ENCODE measurements around the gene NPY. TPM values are rescaled to one million over a fixed set of nuclear protein-coding genes. Genes with fewer than 3 reads are reported as not detected.

Gene NPY
- total RNA-seq, 1 experiment from 2014 or later: not detected

- Histone ChIP-seq H3K79me2 (ENCODE audit: insufficient read depth, low read length) (no peaks in the 10 kb centered on the region), H2BK15ac (ENCODE audit: low read depth, low read length) (no peak overlapping the region), H2BK12ac (ENCODE audit: insufficient read length, low read depth, low read length) (no peak overlapping the region), H3K9ac (ENCODE audit: extremely low read depth, insufficient read length, low read length) (no peak overlapping the region), H2AFZ (ENCODE audit: low read length) (no peak overlapping the region), H3T11ph (ENCODE audit: low read length) (no peak overlapping the region), H3K23me2 (ENCODE audit: insufficient read length, low read depth, low read length, poor library complexity, severe bottlenecking) (no peaks in the 10 kb centered on the region), H3K79me1 (ENCODE audit: insufficient read depth, low read depth, low read length, poor library complexity, severe bottlenecking) (no peaks in the 10 kb centered on the region), H2BK5ac (ENCODE audit: insufficient read length, low read length) (no peak overlapping the region), H3K9me3 (ENCODE audit: control insufficient read depth, low read depth, low read length) (no peaks in the 10 kb centered on the region), H3K23ac (ENCODE audit: insufficient read length, low read depth, low read length) (no peak overlapping the region), H4K91ac (ENCODE audit: insufficient read length, low read depth, low read length) (no peak overlapping the region), H3K27ac (ENCODE audit: insufficient read length, low read depth, low read length) (no peak overlapping the region), H3K4me2 (ENCODE audit: insufficient read depth, insufficient read length, low read length) (no peak overlapping the region), H2AK5ac (ENCODE audit: insufficient read length, low read length) (no peak overlapping the region), H3K14ac (ENCODE audit: insufficient read depth, low read length) (no peak overlapping the region), H4K8ac (replicated peaks; ENCODE audit: insufficient read length, low read depth, low read length) (no peak overlapping the region), H3K56ac (ENCODE audit: insufficient read length, low read depth, low read length) (no peak overlapping the region), H3K4ac (ENCODE audit: low read depth, low read length) (no peak overlapping the region), H4K20me1 (ENCODE audit: control insufficient read depth, insufficient read depth, insufficient read length) (no peaks in the 10 kb centered on the region), H3K4me1 (ENCODE audit: insufficient read depth, low read length) (no peaks in the 10 kb centered on the region; the same call in 1 of the 2 replicates), H3K27me3 (ENCODE audit: insufficient read depth, low read length) (no peaks in the 10 kb centered on the region), H3K18ac (ENCODE audit: insufficient read length, low read depth, low read length) (no peak overlapping the region), H2BK120ac (ENCODE audit: low read depth, low read length, poor library complexity, severe bottlenecking) (no peak overlapping the region), H2BK20ac (ENCODE audit: low read depth, low read length, poor library complexity, severe bottlenecking) (no peak overlapping the region), H4K5ac (ENCODE audit: insufficient read length, low read depth, low read length) (no peak overlapping the region)
- no peak overlapping the region for H3K4me3 Mint-ChIP-seq
- H3K4me1 Mint-ChIP-seq: peaks cover 2 to 9% of the 10 kb centered on the region in 2 experiments; a peak in 3 of 4 replicates
- no peaks in the 10 kb centered on the region; the same call in 1 of the 2 replicates for H3K27me3 Mint-ChIP-seq (ENCODE audit: low read depth)
- no peak for DNase-seq
- H3K9me3 Mint-ChIP-seq: no peaks in the 10 kb centered on the region
- WGBS (ENCODE audit: extremely low coverage, insufficient read length, low lambda C conversion rate): no CpG with 5 or more reads among the region's 3 CpGs
- no peak for TF ChIP-seq CTCF (conservative IDR thresholded peaks at IDR 0.05)
- H3K27ac Mint-ChIP-seq: no peak overlapping the region
- H3K36me3 Mint-ChIP-seq (ENCODE audit: insufficient read depth in 1 of 3, low read depth in 3 of 3): no peaks in the 10 kb centered on the region
Measured at GRCh38 chr7:24323961-24324480, 40.0 kb downstream of the NPY start.

Measured in H9 (cell line).